Stimulated activated naive CD8-positive, alpha-beta T cell treated with anti-CD3 and anti-CD28 coated beads, Interleukin-15, amount 100 ng/mL, for 72 hours (primary cell): ENCODE results near the gene MRPS21.
"Not testable (repeated sequence)": the region's sequence is repeated elsewhere in the genome, so short reads cannot be mapped to it uniquely, and the experiment has no call there.

Source experiments
- ATAC-seq: fragments of 150-1000 bp; cut with Tn5 transposase; 2 replicates; pipeline ENCODE4 v1.10.0; 2021; ENCODE audit warnings: mild to moderate bottlenecking, moderate library complexity
- DNase-seq, 2 donors: peaks; one replicate each; pipeline ENCODE4 v3.0.0; 2021 to 2022
- H3K27ac Mint-ChIP-seq, 2 donors: one replicate each; pipeline ENCODE4 v1.8.0; 2022; ENCODE audit warnings: mild to moderate bottlenecking in 2 of 2, mixed read lengths in 2 of 2, moderate library complexity in 2 of 2
- H3K27me3 Mint-ChIP-seq: one replicate; pipeline ENCODE4 v1.8.0; 2022; ENCODE audit warnings: mixed read lengths
- H3K4me1 Mint-ChIP-seq: one replicate; pipeline ENCODE4 v1.8.0; 2022; ENCODE audit warnings: mild to moderate bottlenecking, mixed read lengths
- H3K4me3 Mint-ChIP-seq, 2 donors: one replicate each; pipeline ENCODE4 v1.8.0; 2022; ENCODE audit warnings: mild to moderate bottlenecking in 2 of 2, mixed read lengths in 2 of 2, moderate library complexity in 1 of 2
- H3K9me3 Mint-ChIP-seq, 2 donors: one replicate each; pipeline ENCODE4 v1.8.0; 2022; ENCODE audit warnings: mixed read lengths in 2 of 2

Gene MRPS21

GRCh38 chr1:150309758-150310508 lies 16.3 kb downstream of the MRPS21 start:
- ATAC-seq: no peak
- H3K4me3 Mint-ChIP-seq: no peak overlapping the region
- no peaks in the 10 kb centered on the region for H3K4me1 Mint-ChIP-seq
- H3K9me3 Mint-ChIP-seq: no peaks in the 10 kb centered on the region
- no peaks in the 10 kb centered on the region for H3K27me3 Mint-ChIP-seq
- no peak for DNase-seq
- no peak overlapping the region for H3K27ac Mint-ChIP-seq

GRCh38 chr1:150311762-150312161 lies 18.1 kb downstream of the MRPS21 start:
- H3K4me3 Mint-ChIP-seq: no peak overlapping the region
- no peaks in the 10 kb centered on the region for H3K27me3 Mint-ChIP-seq
- DNase-seq: no peak
- no peaks in the 10 kb centered on the region for H3K4me1 Mint-ChIP-seq
- no peak overlapping the region for H3K27ac Mint-ChIP-seq
- H3K9me3 Mint-ChIP-seq: no peaks in the 10 kb centered on the region
- no peak for ATAC-seq

GRCh38 chr1:150314691-150315090 lies 21.0 kb downstream of the MRPS21 start:
- DNase-seq, ATAC-seq, H3K27me3 Mint-ChIP-seq, H3K9me3 Mint-ChIP-seq, H3K4me1 Mint-ChIP-seq, H3K4me3 Mint-ChIP-seq, H3K27ac Mint-ChIP-seq: not testable (repeated sequence)

- Mint-ChIP-seq H3K9me3 (no peaks in the 10 kb centered on the region), H3K27me3 (no peaks in the 10 kb centered on the region), H3K4me3 (peak overlapping the region; percentile 94 to 99), H3K27ac (peak overlapping the region in 1 of 2 donors; percentile 99), H3K4me1 (peaks cover 28% of the 10 kb centered on the region)
- ATAC-seq (no peak), DNase-seq (no peak)
Measured at GRCh38 chr1:150320667-150320978, 27.0 kb downstream of the MRPS21 start.

- no peak for ATAC-seq
- Mint-ChIP-seq H3K27me3 (no peaks in the 10 kb centered on the region), H3K4me3 (peak overlapping the region; percentile 94 to 99), H3K27ac (peak overlapping the region; percentile 99 to 100), H3K4me1 (peaks cover 28% of the 10 kb centered on the region), H3K9me3 (no peaks in the 10 kb centered on the region)
- DNase-seq: no peak
Measured at GRCh38 chr1:150321826-150322166, 28.1 kb downstream of the MRPS21 start.

- peak overlapping the region; percentile 99 to 100 for H3K27ac Mint-ChIP-seq
- ATAC-seq: peak; percentile 73
- peak; percentile 7 to 42 for DNase-seq
- no peaks in the 10 kb centered on the region for H3K9me3 Mint-ChIP-seq
- H3K27me3 Mint-ChIP-seq: no peaks in the 10 kb centered on the region
- peaks cover 28% of the 10 kb centered on the region for H3K4me1 Mint-ChIP-seq
- H3K4me3 Mint-ChIP-seq: peak overlapping the region; percentile 94 to 99
Measured at GRCh38 chr1:150322310-150322709, 28.6 kb downstream of the MRPS21 start.

GRCh38 chr1:150332651-150333290 lies 39.1 kb downstream of the MRPS21 start:
- H3K4me3 Mint-ChIP-seq: no peak overlapping the region
- DNase-seq: no peak
- no peaks in the 10 kb centered on the region for H3K9me3 Mint-ChIP-seq
- peaks cover 7% of the 10 kb centered on the region for H3K4me1 Mint-ChIP-seq
- no peaks in the 10 kb centered on the region for H3K27me3 Mint-ChIP-seq
- ATAC-seq: no peak
- H3K27ac Mint-ChIP-seq: peak overlapping the region in 1 of 2 donors; percentile 60

GRCh38 chr1:150346316-150346715 lies 52.7 kb downstream of the MRPS21 start:
- Mint-ChIP-seq H3K27ac (no peak overlapping the region), H3K9me3 (no peaks in the 10 kb centered on the region), H3K4me1 (no peaks in the 10 kb centered on the region), H3K27me3 (no peaks in the 10 kb centered on the region), H3K4me3 (no peak overlapping the region)
- no peak for ATAC-seq
- DNase-seq: no peak

- Mint-ChIP-seq H3K4me3 (no peak overlapping the region), H3K4me1 (no peaks in the 10 kb centered on the region), H3K9me3 (no peaks in the 10 kb centered on the region), H3K27me3 (no peaks in the 10 kb centered on the region), H3K27ac (no peak overlapping the region)
- DNase-seq (no peak), ATAC-seq (no peak)
Measured at GRCh38 chr1:150352866-150353265, 59.2 kb downstream of the MRPS21 start.
